AG20443 (cell line): ENCODE results near the gene VIT.
"Not testable (repeated sequence)": the region's sequence is repeated elsewhere in the genome, so short reads cannot be mapped to it uniquely, and the experiment has no call there.

Experiments used
- DNase-seq: peaks from one replicate; pipeline ENCODE4 v3.0.0; 2012; ENCODE audit warnings: low spot score, mixed read lengths

The VIT gene

GRCh38 chr2:36808386-36809068, 112.0 kb downstream of the VIT start:
- no peak for DNase-seq

GRCh38 chr2:36809069-36809445, 112.5 kb downstream of the VIT start:
- DNase-seq, result no peak

- DNase-seq, result no peak
These were observed 114.6 kb downstream of the VIT start for GRCh38 chr2:36811071-36811470.

- no peak for DNase-seq
These were observed 115.7 kb downstream of the VIT start for GRCh38 chr2:36812196-36812595.

- DNase-seq, result no peak
These were observed 122.0 kb downstream of the VIT start for GRCh38 chr2:36818542-36818941.

GRCh38 chr2:36819095-36819711, 122.7 kb downstream of the VIT start:
- DNase-seq, result no peak

GRCh38 chr2:36820942-36821605, 124.6 kb downstream of the VIT start:
- no peak for DNase-seq

- no peak for DNase-seq
These were observed 127.4 kb downstream of the VIT start for GRCh38 chr2:36823862-36824261.

- no peak for DNase-seq
These were observed 127.8 kb downstream of the VIT start for GRCh38 chr2:36824273-36824672.

- not testable (repeated sequence) for DNase-seq
These were observed 128.2 kb downstream of the VIT start for GRCh38 chr2:36824683-36825082.

- DNase-seq, result no peak
These were observed 134.7 kb downstream of the VIT start for GRCh38 chr2:36831185-36831584.

GRCh38 chr2:36834203-36834602, 137.7 kb downstream of the VIT start:
- DNase-seq, result no peak

- no peak for DNase-seq
These were observed 138.4 kb downstream of the VIT start for GRCh38 chr2:36834731-36835524.

- DNase-seq, result no peak
These were observed 143.6 kb downstream of the VIT start for GRCh38 chr2:36839976-36840617.

- no peak for DNase-seq
These were observed 147.3 kb downstream of the VIT start for GRCh38 chr2:36843838-36844237.

GRCh38 chr2:36849265-36849664, 152.8 kb downstream of the VIT start:
- no peak for DNase-seq

GRCh38 chr2:36854241-36854640, 157.7 kb downstream of the VIT start:
- no peak for DNase-seq

GRCh38 chr2:36855429-36855828, 158.9 kb downstream of the VIT start:
- no peak for DNase-seq

- DNase-seq, result no peak
These were observed 161.2 kb downstream of the VIT start for GRCh38 chr2:36857713-36858112.

- DNase-seq, result no peak
These were observed 162.3 kb downstream of the VIT start for GRCh38 chr2:36858551-36859365.

GRCh38 chr2:36859366-36859792, 162.9 kb downstream of the VIT start:
- no peak for DNase-seq
